Kidney (tissue), 14 donors: ENCODE data around the gene SLC35A2. TPM values are rescaled to one million over a fixed set of nuclear protein-coding genes. Genes with fewer than 3 reads are reported as not detected.

Experiments used
- DNase-seq, 5 donors: peaks; one replicate each; pipeline ENCODE4 v3.0.0-alpha.2; 2013 to 2020
- FAIRE-seq: peaks from 2 replicates; lab custom pipeline; 2012; peaks lifted over from hg19 to GRCh38; lab: Jason Lieb, UNC
- H3K27ac ChIP-seq, 2 donors: one replicate each; pipeline ENCODE4 v1.7.0; 2013; ENCODE audit warnings: low read depth in 2 of 2, low read length in 2 of 2, inconsistent platforms in 1 of 2
- H3K27me3 ChIP-seq: one replicate; pipeline ENCODE4 v1.7.1; 2013; ENCODE audit warnings: low read length, inconsistent platforms; ENCODE audit not compliant: control insufficient read depth, insufficient read depth
- H3K36me3 ChIP-seq, 3 donors: one replicate each; pipeline versions ENCODE4 v1.7.0 to v1.7.1; 2013; ENCODE audit warnings: low read length in 3 of 3, control low read depth in 1 of 3, inconsistent platforms in 1 of 3; ENCODE audit not compliant: insufficient read depth in 3 of 3, control insufficient read depth in 2 of 3
- H3K4me1 ChIP-seq, 3 donors: one replicate each; pipeline versions ENCODE4 v1.7.0 to v1.7.1; 2013; ENCODE audit warnings: low read length in 3 of 3, inconsistent platforms in 1 of 3, low read depth in 1 of 3; ENCODE audit not compliant: control insufficient read depth in 2 of 3, insufficient read depth in 2 of 3
- H3K4me3 ChIP-seq, 3 donors: one replicate each; pipeline versions ENCODE4 v1.7.0 to v1.8.1; 2013; ENCODE audit warnings: low read length in 3 of 3, control low read depth in 1 of 3, inconsistent platforms in 1 of 3
- H3K9ac ChIP-seq, 3 donors: one replicate each; pipeline versions ENCODE4 v1.7.0 to v1.7.1; 2013; ENCODE audit warnings: low read length in 3 of 3, control low read depth in 1 of 3, inconsistent platforms in 1 of 3
- H3K9me3 ChIP-seq, 3 donors: one replicate each; pipeline versions ENCODE4 v1.7.0 to v1.7.1; 2013; ENCODE audit warnings: low read length in 3 of 3, control low read depth in 1 of 3, inconsistent platforms in 1 of 3; ENCODE audit not compliant: control insufficient read depth in 2 of 3, insufficient read depth in 1 of 3
- CTCF ChIP-seq: IDR thresholded peaks from 3 replicates; pipeline ENCODE4 v1.5.1; 2012; ENCODE audit warnings: mild to moderate bottlenecking, moderate library complexity, borderline replicate concordance; ENCODE audit not compliant: insufficient read depth; ENCODE audit errors: extremely low read depth
- intact Hi-C: fragments of 100-400 bp; cut with DNase I; formaldehyde crosslinking; loops from one replicate; pipeline ENCODE4 v1.11.1; 2022
- polyA plus RNA-seq: library from polyadenylated mRNA; stranded (reverse); fragments of 350-450 nt; fragmentation: Illumina TruSeq; extraction: RNeasy Lipid Tissue Mini Kit (QIAGEN cat#74804); gene quantifications from one replicate; pipeline ENCODE4 v1.2.3, GENCODE V29; 2014; ENCODE audit warnings: low read depth, low replicate concordance; ENCODE audit not compliant: insufficient read depth
- total RNA-seq: library from RNA; stranded (reverse); fragmentation: NEBNext Ultra II Directional; extraction: Animal tissue kit (Norgen Biotek cat#: 25700); gene quantifications from one replicate; pipeline ENCODE4 v1.2.1, GENCODE V29; 2021
- donor health status: control.
- donor health status: control.
- donor health status: control.
- donor health status: control.
- donor health status: control.
- donor health status: DM: yes; HTN: yes; CAD: no.
- donor health status: Normal renal cell carcinoma (clear cell type).

Gene SLC35A2
- total and polyA plus RNA-seq, 2 donors from 2014 or later: 29.3 to 34.2 TPM

GRCh38 chrX:48904626-48905025 is 6.8 kb downstream of the SLC35A2 start:
- Histone ChIP-seq H3K9me3 (no peaks in the 10 kb centered on the region), H3K4me1 (no peaks in the 10 kb centered on the region), H3K9ac (no peak overlapping the region), H3K27ac (no peak overlapping the region), H3K27me3 (no peaks in the 10 kb centered on the region), H3K36me3 (peaks cover 0 to 14% (median 9%) of the 10 kb centered on the region in 3 donors), H3K4me3 (no peak overlapping the region)
- no peak for FAIRE-seq
- TF ChIP-seq CTCF: no peak
- peak in 1 of 5 donors; percentile 63 for DNase-seq
- intact Hi-C loops: no loop called here

GRCh38 chrX:48904180-48904579 is 7.3 kb downstream of the SLC35A2 start:
- no peak for FAIRE-seq
- H3K27me3 ChIP-seq: no peaks in the 10 kb centered on the region
- intact Hi-C loops: no loop called here
- no peak overlapping the region for H3K4me3 ChIP-seq
- no peak for TF ChIP-seq CTCF
- H3K4me1 ChIP-seq: no peaks in the 10 kb centered on the region
- peaks cover 0 to 14% (median 9%) of the 10 kb centered on the region in 3 donors for H3K36me3 ChIP-seq
- H3K27ac ChIP-seq: no peak overlapping the region
- no peaks in the 10 kb centered on the region for H3K9me3 ChIP-seq
- DNase-seq: peak in 1 of 5 donors; percentile 29
- no peak overlapping the region for H3K9ac ChIP-seq

- no peak for FAIRE-seq
Measured at GRCh38 chrX:48903290-48903689, 8.2 kb downstream of the SLC35A2 start.

More at GRCh38 chrX:48903290-48903689, 8.2 kb downstream of the SLC35A2 start:
- no peaks in the 10 kb centered on the region for H3K9me3 ChIP-seq
- no peak for TF ChIP-seq CTCF
- no peak overlapping the region for H3K9ac ChIP-seq
- peaks cover 0 to 14% (median 9%) of the 10 kb centered on the region in 3 donors for H3K36me3 ChIP-seq
- no peak overlapping the region for H3K27ac ChIP-seq
- peaks cover 0 to 2% (median 0%) of the 10 kb centered on the region in 3 donors for H3K4me1 ChIP-seq
- no peak overlapping the region for H3K4me3 ChIP-seq
- no peaks in the 10 kb centered on the region for H3K27me3 ChIP-seq
- intact Hi-C loops: no loop called here
- DNase-seq: peak in 1 of 5 donors; percentile 36
